ENCODE results near the gene FBXO34.

DNA sequence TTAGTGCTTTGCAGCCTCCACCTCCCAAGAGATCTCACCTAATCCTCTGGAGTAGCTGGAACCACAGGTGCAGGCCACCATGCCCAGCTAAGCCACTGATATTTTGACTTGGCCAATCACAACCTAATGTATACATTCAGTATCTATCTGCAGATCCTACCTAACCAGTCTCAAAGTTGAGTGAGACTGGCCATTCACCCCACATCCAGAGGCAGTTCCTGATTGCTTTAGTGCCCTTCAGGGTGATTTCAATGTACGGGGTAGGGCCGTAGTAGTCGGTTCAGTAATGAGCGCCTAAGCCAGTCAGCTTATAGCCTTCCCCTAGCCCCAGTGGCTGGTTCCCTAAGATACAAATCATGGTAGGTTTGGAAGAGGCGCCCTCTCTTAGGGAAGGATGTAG, 27.4 kb upstream of the FBXO34 start:
- TF ChIP-seq EP300 (IDR thresholded peaks at IDR 0.05; ENCODE audit: borderline replicate concordance) = no peak
- TF ChIP-seq YY1 (IDR thresholded peaks at IDR 0.05; ENCODE audit: low read depth) = no peak
- no peak for TF ChIP-seq CEBPB (IDR thresholded peaks at IDR 0.05)
- TF ChIP-seq, protein P1, sequence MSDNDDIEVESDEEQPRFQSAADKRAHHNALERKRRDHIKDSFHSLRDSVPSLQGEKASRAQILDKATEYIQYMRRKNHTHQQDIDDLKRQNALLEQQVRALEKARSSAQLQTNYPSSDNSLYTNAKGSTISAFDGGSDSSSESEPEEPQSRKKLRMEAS (IDR thresholded peaks at IDR 0.05) = no peak
- no peak for TF ChIP-seq TCF12 (IDR thresholded peaks at IDR 0.05; ENCODE audit: low read depth)
- no peak for TF ChIP-seq FOXM1 (IDR thresholded peaks at IDR 0.05; ENCODE audit: borderline replicate concordance, low read depth)
- no peak for TF ChIP-seq ZBTB7A (IDR thresholded peaks at IDR 0.05; ENCODE audit: low read depth)
- TF ChIP-seq TAF1 (IDR thresholded peaks at IDR 0.05; ENCODE audit: low read depth) = no peak
- TF ChIP-seq CREB1 (IDR thresholded peaks at IDR 0.05; ENCODE audit: low read depth) = no peak
- TF ChIP-seq, protein P2, sequence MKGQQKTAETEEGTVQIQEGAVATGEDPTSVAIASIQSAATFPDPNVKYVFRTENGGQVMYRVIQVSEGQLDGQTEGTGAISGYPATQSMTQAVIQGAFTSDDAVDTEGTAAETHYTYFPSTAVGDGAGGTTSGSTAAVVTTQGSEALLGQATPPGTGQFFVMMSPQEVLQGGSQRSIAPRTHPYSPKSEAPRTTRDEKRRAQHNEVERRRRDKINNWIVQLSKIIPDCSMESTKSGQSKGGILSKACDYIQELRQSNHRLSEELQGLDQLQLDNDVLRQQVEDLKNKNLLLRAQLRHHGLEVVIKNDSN (IDR thresholded peaks at IDR 0.05) = no peak

Measured in Ishikawa (cell line).